HG03066 (cell line): ENCODE results near the gene WFS1.

Experiments
- ATAC-seq: cut with Tn5 transposase; IDR thresholded peaks from one replicate; pipeline ENCODE4 v1.9.1; 2021; ENCODE audit warnings: low read depth; ENCODE audit not compliant: unreplicated experiment

The WFS1 gene

DNA sequence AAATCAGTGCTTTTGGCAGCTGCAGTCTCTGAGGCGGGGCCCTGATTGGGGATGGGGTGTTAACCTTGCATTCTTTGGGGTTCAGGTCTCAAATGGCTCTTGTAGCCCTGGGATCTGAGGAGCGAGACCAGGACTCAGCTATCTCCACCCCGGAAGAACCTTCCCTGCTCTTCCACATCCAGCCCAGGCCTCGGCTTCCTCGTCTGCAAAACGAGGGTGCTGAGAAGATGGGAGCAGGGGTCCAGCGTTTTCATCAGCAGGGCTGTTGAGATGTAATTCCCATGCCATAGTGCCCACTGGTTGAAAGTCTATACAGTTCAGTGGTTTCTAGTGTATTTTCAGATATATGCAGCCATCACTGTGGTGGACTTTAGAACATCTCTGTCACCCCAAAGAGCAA, 34.6 kb upstream of the WFS1 start:
- no peak for ATAC-seq

DNA sequence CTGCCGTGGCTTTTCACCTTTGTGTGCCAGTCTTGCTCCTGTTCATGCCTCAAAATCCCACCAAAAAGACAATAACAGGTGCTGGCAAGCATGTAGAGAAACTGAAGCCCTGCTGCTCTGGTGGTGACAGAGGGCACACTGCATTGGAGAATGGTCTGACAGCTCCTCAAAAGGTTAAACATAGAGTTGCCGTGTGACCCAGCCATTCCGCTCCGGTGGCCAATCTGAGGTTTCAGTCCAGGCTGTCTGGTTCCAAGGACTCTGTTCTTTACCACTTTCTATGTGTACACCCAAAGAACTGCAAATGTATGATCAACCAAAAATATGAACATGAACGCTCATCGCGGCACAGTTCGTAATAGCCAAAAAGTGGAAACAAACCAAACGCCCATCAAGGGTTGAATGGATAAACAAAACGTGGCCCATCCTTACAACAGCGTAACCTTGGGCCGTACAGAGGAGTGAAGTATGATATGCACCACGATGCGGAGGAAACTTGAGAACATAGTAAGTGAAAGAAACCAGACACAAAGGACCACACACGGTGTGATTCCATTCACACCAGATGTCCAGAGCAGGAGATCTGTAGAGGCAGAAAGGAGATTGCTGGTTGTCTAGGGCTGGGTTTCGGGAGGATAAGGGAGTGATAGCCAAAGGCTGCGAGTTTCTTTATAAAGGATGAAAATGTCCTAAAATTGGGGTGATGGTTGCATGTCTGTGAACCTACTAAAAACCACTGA, 33.6 kb upstream of the WFS1 start:
- no peak for ATAC-seq

DNA sequence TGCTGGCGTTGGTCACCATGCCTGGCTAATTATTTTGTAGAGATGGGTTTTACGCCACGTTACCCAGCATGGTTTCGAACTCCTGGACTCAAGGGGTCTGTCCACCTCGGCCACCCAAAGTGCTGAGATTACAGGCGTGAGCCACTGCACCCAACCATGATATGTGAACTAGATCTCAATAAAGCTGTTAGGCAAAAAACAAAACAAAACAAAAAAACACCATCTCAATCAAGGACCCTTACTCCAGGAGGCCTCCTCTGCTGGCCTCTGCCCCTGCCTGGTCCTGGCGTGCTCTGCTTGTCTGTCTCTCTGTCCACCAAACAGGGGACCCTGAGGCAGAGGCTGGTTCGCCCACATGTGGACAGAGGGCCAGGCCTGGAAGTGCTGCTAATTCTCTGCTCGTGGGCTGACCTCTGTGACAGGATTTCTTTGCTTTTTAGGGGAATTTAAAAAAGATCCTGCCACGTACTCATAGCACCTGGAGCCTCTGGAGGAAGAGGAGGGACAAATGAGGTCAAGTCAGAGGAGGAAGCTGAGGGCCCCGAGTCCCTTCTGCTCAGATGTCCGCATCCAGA, 32.7 kb upstream of the WFS1 start:
- no peak for ATAC-seq

DNA sequence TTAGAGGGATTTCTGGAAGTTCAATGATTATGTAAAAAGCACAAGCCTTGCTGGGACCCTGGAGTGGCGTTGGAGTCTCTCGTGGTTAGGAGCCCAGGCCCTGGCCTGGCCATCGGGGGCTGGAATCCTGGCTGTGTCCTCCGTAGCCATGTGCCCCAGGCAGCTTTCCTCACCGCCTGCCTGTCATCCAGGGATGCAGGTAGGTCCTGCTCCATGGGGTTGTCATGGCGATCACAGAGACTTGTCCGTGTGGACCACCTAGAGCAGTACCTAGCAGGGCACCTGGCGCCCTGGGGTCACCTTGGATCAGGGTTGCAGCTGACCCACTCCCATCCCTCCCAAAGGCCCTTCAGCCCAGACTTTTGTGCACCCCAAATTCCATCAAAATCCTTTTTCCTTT, 30.2 kb upstream of the WFS1 start:
- ATAC-seq = no peak

DNA sequence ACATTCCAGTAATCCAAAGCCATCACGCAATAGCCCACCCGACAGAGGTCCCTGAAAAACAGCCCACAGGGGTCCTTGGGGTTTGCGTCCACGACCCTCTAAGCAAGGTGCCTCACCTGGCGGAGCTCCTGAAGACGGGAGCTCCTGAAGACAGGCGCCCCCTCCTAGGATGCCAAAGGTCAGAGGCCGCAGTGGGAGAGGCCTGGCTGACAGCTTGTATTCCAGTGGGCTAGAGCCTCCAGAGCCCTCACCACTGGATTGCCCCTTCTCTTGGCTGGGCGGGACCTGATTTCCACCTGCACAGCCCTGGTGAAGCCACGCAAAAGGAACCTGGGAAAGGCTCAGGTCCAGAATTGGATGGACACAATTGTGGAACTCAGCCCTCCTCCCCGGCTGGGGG, 29.7 kb upstream of the WFS1 start:
- ATAC-seq = no peak

DNA sequence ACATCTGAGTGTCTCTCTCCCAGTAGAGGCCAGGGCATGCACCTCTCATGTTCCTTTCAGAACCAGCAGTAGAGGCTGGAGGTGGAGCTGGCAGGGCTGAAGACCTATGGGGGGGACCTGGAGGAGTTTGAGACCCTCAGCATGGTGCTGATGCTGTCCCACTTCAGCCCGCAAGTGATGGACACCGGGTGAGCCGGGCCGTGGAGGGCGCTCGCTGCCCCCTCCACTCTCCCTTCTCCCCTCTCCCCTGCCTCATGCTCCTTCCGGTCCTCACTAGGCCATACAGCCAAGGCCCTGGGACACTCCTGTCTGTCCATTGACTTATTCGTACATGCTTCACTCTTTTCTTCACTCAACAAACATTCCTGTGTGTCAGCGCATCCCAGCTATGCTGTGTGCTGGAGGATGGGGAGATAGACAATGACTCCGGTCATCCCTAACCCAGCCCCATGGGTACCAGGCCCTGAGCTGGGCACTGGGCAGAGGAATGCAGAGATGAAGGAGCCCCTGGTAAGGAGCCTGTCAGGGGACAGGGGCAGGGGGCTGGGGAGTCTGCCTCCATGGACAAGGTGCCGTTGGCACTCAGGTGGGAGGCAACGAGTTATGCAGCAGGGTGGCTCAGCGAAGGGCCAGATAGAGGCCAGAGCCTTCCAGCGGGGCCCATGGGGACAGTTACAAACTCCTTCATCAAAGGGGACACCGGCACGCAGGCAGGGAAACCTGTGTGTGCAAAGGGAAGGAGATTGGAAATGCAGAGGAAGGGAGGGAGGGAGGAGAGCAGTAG, 28.4 kb upstream of the WFS1 start:
- ATAC-seq = no peak

DNA sequence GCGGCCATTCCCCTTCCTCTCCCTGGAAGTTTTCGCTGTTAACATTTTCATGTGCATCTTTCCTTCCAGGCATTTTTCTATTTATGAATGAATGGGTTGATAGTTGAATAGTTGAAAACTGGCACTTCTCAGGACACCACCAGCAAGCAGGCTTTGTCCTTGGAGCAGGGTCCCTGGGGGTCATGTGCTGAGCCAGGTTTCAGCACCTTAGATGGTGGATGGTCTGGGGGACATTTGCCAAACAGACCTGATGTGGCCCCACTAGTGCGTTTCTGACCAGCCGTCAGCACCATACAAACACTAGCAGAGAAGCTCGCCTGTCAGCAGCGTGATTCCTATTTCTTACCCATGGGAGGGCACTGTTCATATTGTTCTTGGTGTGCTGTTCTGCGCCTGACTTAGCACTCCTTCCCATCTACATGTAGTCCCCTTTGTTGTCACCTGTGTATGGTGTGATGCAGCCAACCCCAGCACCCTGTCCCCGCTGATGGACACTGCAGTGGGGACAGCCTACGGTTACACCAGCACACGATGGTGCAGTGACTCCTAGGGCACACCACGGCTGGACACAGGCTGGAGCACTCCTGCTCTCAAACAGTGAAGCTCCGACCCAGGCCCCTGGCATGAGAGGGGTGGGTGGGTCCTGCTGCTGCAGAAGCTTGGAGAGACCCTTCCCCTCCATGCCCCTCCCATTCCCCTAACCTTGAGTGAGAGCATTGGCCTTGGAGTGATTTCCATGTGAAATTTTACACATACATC, 27.2 kb upstream of the WFS1 start:
- ATAC-seq = no peak

DNA sequence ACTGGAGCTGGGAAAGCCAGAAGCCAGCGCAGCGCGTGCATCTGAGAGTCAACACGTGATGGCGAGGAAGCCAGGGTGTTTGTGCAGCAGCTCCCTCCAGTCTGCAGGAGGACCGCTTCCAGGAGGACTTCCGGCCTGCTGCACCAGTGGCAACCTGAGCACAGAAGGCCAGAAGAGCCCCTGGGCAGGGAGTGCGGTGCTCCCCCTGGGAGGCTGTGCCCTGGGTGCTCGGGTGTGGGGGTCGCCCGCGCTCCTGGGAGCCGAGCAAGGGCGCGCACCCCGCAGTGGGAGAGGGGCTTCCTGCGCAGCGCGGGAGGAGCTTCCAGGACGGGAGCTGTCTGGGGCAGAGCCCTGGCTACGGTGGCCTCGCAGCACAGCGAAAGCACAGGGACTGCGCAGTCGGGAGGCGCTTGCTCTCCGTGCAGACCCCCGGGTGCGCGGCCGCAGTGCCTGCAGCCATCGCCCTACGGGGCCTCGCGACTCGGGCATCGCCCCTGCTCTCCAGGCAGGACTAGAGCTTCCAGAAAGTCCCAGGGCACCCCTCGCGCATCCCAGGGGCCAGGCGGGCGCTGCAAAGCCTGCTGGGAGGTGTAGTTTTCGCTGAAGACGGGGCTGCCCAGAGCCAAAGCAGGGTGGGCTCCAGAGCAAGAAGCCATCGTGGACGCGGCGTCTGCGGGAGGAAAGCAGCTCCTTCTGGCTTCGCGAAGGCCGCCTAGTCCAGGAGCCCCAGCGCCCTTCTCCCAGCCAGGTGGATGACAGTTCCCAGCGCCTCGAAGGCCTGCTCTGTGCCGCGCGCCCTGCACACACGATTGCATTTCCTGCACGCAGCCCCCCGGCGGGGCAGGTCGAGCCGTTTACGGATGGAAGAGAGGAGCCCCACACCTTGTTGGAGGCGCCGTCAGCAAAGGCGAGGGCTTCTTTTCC, 24.1 kb upstream of the WFS1 start:
- no peak for ATAC-seq

DNA sequence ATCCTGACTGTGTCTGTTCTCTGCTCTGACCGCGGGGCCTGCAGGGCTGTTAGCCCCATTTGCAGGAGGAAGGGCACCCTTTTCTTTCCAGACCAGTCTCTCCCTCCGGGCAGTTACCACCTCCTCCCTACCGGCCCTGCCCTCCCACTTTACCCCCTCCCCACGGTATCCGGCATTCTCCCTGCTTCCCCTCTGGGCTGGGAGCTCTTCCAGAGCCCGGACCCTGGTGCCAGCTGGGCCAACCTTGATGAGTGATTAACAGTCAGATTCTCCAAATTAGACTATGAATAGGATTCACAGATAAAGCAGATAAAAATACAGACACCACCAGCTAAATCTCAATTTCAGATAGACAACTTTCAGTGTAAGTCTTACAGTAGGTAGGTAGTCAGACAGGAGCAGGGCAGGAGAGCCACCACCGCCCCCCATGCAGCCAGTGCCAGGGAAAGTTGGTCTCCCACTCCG, 23.4 kb upstream of the WFS1 start:
- no peak for ATAC-seq

DNA sequence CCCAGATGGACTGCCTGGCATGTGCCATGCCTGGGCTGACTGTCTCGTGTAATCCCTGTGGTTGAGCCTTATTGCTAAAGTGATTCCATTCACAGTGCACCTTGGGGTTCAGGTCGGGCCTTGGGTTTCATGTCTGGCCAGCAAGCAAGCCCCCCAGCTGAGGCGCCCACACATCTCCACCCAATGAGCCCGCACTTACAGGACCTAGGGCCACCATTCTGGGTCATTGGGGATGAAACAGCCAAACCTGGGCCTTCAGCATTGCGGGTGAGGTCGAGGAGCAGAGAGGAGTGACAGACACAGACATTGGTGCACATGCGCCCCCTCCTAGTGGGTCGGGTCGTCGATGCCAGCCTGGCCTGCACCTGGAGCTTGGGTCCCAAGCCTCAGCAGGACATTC, 21.3 kb upstream of the WFS1 start:
- no peak for ATAC-seq

DNA sequence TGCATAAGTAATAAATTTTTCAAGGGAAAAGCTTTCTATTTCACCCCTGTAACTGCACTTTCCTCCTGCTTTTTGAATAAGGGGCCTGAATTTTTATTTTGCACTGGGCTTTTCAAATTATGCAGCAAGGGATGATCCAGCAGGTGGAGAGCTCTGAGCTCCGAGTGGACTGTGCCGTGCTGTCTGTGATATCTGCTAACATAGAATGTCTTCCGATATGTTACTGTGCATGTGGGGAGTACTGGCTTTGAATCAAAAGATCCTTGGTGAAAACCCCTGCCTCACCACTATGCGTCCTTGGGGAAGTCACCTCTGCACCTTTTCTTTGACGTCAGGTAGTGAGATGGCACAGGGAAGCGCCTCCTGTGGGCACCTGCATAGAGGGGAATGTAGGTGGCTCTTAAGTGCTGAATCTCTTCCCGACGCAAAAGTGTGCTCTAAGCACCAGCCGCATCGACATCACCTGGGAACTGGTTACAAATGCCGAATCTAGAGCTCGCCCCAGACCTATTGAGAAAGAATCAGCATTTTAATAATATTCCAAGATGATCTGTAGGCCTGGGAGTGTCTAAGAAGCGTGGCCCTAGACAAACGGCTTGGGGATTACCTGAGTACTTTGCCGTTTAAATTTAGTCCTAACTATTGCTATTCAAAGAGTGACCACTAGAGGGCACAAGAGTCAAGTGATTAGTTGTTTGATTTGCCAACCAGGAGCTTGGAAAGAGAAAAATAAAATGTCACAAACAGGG, 19.2 kb upstream of the WFS1 start:
- no peak for ATAC-seq

DNA sequence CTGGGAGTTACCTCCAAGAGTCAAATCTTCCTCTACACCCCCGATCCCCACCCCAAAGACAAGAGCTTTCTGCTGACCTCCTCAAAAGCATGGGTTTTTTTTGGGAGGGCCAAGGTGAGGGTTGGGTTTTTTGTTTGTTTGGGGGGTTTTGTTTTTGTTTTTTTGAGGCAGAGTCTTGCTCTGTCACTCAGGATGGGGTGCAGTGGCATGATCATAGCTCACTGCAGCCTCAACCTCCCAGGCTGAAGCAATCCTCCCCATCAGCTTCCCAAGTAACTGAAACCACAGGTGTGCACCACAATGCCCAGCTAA, 18.7 kb upstream of the WFS1 start:
- ATAC-seq = no peak

DNA sequence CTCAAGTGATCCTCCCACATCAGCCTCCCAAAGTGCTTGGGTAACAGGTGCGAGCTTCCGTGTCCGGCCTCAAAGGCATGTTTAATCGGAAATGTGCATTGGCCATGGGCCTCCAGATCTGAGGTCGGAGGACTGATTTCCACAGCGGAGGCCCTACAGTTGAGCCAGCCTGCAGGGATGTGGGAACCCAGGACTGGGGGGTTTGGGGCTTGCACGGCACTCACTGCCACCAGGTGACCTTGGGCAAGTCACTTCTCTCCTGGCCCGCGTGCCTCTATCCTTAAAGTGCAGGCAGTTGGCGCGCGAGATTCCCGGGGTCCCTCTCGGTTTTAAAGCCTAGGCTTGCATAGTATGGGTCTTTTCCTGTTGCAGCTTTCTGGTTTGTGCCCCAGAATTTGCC, 18.3 kb upstream of the WFS1 start:
- ATAC-seq = no peak

DNA sequence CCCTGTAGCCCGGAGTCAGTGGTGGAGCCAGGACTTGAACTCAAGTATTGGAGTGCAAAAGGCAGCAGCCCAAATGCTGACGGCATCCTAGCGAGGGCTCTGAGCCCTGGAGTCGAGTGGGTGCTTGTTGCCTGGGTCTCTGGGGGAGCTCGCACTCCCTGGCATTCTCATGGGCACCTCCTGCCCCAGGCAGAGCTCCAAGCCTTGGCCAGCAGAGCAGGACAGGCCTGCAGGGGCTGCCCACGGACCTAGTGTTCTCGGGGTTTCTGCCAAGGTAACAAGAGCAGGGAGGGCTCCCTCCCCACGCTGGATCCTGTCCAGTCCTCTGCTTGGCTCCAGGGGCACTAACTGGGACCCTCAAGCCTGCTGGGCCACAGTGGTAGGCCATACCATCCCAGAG, 17.6 kb upstream of the WFS1 start:
- no peak for ATAC-seq

DNA sequence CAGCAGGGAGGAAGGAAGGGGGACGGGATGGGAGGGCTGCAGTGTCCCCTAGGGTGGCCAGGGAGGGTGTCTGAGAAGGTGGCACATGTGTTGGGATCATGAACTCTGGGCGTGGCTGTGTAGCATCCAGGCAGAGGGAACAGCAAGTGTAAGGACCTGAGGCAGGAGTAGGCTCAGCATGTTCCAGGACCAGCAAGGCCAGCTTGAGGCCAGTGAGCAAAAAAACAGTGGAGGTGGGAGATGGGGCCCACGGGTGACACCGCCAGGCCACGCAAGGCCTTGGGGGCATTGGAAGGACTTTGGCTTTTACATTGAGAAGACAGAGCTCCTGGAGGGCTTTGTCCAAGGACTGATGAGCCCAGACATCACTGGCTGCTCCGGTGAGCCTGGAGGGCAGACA, 16.5 kb upstream of the WFS1 start:
- no peak for ATAC-seq

DNA sequence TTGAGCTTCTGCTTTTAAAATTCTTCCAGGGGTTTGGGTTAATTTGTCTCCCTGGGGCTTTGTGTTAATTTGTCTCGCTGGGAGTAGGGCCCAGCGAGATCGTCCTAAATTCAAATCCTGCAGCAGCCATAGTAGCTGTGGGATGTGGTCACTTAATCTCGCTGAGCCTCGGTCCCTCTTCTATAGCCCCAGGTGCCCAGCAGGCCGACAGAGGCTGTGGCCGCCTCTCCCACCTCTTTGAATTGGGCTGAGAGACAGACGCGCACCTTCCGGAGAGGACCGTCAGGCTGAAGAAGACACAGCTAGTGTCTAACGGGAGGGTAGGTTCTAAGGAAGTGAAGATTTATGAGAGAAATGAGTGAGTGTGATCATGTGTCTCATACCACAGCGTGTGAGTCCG, 15.7 kb upstream of the WFS1 start:
- ATAC-seq = no peak

DNA sequence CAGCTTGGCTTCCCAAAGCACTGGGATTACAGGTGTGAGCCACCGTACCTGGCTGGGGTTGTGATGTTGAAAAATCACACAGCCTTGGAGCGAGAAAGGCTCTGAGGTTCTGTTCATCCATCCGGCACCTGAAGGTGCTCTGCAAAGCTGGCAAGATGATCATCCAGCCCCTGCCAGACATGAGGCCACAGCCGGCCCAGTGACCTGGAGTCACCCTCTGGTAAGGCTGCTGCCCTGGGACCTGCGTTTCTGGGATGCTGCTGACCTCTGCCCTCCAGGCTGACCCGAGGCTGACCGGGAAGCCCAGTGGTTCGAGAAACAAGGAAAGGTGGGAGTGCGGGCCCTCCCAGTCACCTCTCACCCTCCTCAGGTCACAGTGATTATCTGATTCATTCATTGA, 13.5 kb upstream of the WFS1 start:
- no peak for ATAC-seq

DNA sequence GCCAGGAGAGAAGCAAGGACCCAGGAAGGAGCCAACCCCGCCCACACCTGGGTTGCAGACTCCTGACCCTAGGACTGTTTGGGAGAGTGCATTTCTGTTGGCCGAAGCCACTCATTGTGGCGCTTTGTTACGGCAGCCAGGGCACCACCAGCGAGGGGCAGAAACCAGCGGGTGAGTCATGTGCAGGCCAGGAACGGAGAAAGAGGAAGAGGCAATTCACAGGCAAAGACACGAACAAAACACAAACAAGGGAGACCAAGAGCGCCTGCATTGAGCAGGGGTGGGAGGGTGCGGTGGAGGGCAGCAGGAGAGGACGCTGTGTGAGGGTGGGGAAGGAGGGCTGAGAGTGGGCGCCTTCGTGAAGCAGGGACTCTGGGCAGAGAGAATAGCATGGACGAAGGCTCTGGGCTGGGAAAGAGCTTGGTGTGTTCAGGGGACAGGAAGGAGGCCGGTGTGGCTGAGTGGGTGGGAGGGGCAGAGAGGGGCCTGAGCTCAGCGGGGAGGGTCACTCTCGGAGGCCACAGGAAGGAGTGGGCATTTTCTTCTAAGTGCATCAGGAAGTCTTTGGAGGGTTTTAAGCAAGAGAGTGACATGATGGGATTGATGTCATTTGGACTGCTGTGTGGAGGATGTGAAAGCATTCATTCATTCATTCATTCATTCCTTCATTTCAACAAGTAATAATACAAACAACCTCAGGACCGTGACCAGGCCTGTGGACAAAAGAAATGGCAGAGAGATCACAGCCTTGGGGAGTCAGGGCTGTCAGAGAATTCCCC, 12.2 kb upstream of the WFS1 start:
- no peak for ATAC-seq

DNA sequence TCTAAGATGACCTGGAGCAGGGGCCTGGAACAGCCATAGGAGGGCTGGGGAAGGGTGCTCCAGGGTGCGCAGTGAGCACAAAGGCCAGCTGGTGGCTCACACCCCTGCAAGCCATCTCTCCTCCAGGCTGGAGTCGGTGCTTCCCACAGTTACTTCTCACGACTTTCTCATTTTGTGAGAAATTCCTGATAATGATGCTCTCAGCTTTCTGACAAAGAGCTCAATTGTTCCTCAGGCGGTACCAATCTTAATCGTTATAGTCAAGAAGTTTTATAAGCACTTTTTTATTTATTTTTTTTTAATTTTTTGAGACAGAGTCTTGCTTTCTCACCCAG, 11.7 kb upstream of the WFS1 start:
- no peak for ATAC-seq
